Calu3 (cell line): ENCODE measurements around the gene IL17B. TPM values are rescaled to one million over a fixed set of nuclear protein-coding genes. Genes with fewer than 3 reads are reported as not detected.

Source experiments
- BruUV-seq: library from RNA; stranded (reverse); fragments of 400-500 nt; replicated peaks from 2 replicates; lab custom pipeline; 2021; lab: Mats Ljungman, UMichigan
- CTCF ChIA-PET: fragments of 300-600 bp; sonication (Branson Sonifier 250); formaldehyde crosslinking; loops from one replicate; lab custom pipeline; 2022; ENCODE audit warnings: antibody characterized with exemption; lab: Charles Lee
- DNase-seq: peaks from one replicate; pipeline ENCODE4 v3.0.0; 2022
- H3K27ac Mint-ChIP-seq: one replicate; pipeline ENCODE4 v1.8.0; 2022; ENCODE audit warnings: mixed read lengths; ENCODE audit not compliant: unreplicated experiment
- H3K27me3 Mint-ChIP-seq: one replicate; pipeline ENCODE4 v1.8.0; 2022; ENCODE audit warnings: mixed read lengths; ENCODE audit not compliant: unreplicated experiment
- H3K36me3 Mint-ChIP-seq: one replicate; pipeline ENCODE4 v1.8.0; 2022; ENCODE audit warnings: mild to moderate bottlenecking, moderate library complexity, mixed read lengths; ENCODE audit not compliant: insufficient read depth, unreplicated experiment
- H3K4me1 Mint-ChIP-seq: one replicate; pipeline ENCODE4 v1.8.0; 2022; ENCODE audit warnings: mild to moderate bottlenecking, low read depth, mixed read lengths; ENCODE audit not compliant: unreplicated experiment
- H3K4me3 Mint-ChIP-seq: one replicate; pipeline ENCODE4 v1.8.0; 2022; ENCODE audit warnings: mild to moderate bottlenecking, low read depth, moderate library complexity, mixed read lengths; ENCODE audit not compliant: unreplicated experiment
- H3K9me3 Mint-ChIP-seq: one replicate; pipeline ENCODE4 v1.8.0; 2022; ENCODE audit warnings: low read depth, mixed read lengths; ENCODE audit not compliant: unreplicated experiment
- intact Hi-C: fragments of 100-400 bp; cut with micrococcal nuclease; formaldehyde crosslinking; loops from one replicate; pipeline ENCODE4 v1.10.0; 2022; ENCODE audit not compliant: unreplicated experiment
- total RNA-seq: library from RNA; stranded (reverse); gene quantifications from 2 replicates; pipeline ENCODE4 v1.2.3, GENCODE V29; 2022
- TF ChIP-seq, protein P1 (sequence below): fragments of 200-600 bp; IDR thresholded peaks from one replicate; pipeline ENCODE4 v1.8.0; 2022; ENCODE audit warnings: antibody characterized with exemption; ENCODE audit not compliant: unreplicated experiment

IL17B gene
- total RNA-seq, 1 experiment from 2014 or later: not detected

DNA sequence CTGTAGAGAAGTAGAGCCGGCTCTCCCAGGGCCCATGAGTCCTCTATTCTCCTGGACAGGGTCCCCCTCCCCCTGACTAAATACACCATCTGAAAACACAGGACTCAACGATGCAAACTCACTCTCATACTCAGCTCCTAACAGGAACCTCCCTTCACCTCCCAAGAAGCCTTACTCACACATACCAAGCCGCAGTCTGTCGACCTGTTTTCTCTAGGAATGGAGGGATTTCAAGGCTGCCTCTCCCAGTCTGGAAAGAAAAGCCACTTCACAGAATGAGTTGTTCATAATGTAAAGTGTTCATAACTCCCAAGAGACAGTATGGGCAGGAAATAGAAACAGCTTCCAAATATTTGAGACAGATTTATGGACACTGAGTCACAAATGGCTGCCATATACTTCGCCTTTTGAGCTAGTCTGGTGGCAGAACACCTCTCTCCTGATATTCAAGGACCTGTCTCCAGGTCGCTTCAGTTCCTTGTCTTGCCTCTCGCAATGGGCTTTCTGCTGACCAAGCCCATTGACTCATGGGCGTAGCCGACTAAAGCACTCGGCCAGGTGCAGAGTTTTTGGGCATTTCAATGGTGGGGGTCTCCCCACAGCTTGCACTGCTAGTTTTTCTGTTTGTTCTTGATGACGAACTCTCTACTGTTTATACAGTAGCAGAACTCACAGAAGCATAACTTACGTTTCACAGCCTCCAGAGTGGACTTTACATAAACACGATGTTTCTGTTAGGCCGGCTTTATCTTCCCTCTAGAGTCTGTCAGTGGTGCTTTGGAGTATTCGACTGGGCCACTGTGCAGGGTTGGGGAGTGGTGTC is 25.0 kb upstream of the IL17B start:
- Mint-ChIP-seq H3K4me1 (peaks cover 14% of the 10 kb centered on the region), H3K27ac (no peak overlapping the region), H3K9me3 (no peaks in the 10 kb centered on the region), H3K27me3 (peaks cover 29% of the 10 kb centered on the region), H3K4me3 (peak overlapping the region; percentile 40), H3K36me3 (no peaks in the 10 kb centered on the region)
- DNase-seq: no peak
- no TSS peak for BruUV-seq
- CTCF ChIA-PET: interaction anchor here (1.0 to 1.1 kb wide), 3 partner anchors 9 to 139 kb away, joined by 3 to 5 read pairs (median 3); no protein-coding TSS in a partner anchor
- intact Hi-C loops: no loop called here
- TF ChIP-seq, protein P1, sequence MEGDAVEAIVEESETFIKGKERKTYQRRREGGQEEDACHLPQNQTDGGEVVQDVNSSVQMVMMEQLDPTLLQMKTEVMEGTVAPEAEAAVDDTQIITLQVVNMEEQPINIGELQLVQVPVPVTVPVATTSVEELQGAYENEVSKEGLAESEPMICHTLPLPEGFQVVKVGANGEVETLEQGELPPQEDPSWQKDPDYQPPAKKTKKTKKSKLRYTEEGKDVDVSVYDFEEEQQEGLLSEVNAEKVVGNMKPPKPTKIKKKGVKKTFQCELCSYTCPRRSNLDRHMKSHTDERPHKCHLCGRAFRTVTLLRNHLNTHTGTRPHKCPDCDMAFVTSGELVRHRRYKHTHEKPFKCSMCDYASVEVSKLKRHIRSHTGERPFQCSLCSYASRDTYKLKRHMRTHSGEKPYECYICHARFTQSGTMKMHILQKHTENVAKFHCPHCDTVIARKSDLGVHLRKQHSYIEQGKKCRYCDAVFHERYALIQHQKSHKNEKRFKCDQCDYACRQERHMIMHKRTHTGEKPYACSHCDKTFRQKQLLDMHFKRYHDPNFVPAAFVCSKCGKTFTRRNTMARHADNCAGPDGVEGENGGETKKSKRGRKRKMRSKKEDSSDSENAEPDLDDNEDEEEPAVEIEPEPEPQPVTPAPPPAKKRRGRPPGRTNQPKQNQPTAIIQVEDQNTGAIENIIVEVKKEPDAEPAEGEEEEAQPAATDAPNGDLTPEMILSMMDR: no peak

DNA sequence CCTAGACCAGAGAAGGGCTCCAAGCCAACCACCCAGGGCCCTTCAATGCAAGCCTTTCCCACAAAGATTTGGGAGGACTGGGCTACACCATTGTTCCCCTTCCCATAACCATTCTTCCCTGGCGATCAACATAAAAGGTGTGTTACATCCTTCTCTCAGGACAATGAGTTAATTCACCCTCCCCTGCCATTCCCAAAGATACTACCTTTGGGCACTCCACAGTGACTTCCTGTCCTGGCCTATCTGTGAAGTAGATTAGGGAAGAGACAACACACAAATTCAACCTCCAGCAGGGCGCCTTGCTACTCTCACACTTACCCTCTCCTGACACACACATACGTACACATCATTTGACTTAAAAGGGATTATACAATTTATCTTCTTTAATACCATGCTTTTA is 23.2 kb upstream of the IL17B start:
- no TSS peak for BruUV-seq
- peaks cover 17% of the 10 kb centered on the region for H3K27me3 Mint-ChIP-seq
- no peaks in the 10 kb centered on the region for H3K9me3 Mint-ChIP-seq
- no peak overlapping the region for H3K4me3 Mint-ChIP-seq
- TF ChIP-seq, protein P1: no peak
- H3K27ac Mint-ChIP-seq: no peak overlapping the region
- no peak for DNase-seq
- no peaks in the 10 kb centered on the region for H3K36me3 Mint-ChIP-seq
- intact Hi-C loops: no loop called here
- H3K4me1 Mint-ChIP-seq: peaks cover 14% of the 10 kb centered on the region
- CTCF ChIA-PET: no interaction called here

DNA sequence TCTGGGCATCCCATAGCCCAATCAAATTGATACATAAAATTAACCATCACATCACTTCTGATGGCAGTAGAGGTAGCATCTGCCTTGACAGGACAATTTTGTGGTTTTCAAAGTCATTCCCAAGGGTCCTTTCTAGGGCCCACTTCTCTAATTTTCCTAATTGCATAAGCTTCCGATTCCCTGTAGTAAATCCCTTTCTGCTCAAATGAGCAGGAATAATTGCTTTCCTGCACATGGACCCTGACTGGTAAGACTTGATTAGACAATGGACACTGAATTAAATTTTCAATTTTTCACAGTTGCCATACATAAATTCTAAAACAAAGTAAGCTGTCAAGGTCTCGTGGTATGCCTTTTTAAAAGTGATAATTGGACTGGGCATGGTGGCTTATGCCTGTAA is 22.0 kb upstream of the IL17B start:
- CTCF ChIA-PET: interaction anchor here (0.6 kb wide), 1 partner anchor 14 kb away, joined by 9 read pairs; no protein-coding TSS in a partner anchor
- peaks cover 14% of the 10 kb centered on the region for H3K4me1 Mint-ChIP-seq
- DNase-seq: no peak
- H3K27ac Mint-ChIP-seq: no peak overlapping the region
- peaks cover 5% of the 10 kb centered on the region for H3K27me3 Mint-ChIP-seq
- BruUV-seq: no TSS peak
- TF ChIP-seq, protein P1: no peak
- intact Hi-C loops: no loop called here
- no peak overlapping the region for H3K4me3 Mint-ChIP-seq
- H3K9me3 Mint-ChIP-seq: no peaks in the 10 kb centered on the region
- no peaks in the 10 kb centered on the region for H3K36me3 Mint-ChIP-seq

DNA sequence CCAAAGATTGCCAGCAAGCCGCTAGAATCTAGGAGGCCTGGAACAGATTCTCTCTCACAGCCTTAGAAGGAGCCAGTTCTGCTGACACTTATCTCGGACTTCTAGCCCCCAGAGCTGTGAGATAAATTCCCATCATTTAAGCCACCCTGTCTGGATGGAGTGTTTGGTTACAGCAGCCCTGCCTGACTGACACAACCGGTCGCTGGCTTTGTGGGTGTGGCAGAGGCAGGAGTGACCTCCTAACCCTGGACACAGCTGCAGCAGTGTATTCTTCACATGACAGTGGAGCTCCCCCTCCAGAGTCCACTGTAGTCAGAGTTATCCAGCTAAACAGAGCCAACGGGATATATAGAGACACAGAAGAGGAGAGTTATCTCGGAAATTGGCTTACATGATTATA is 21.2 kb upstream of the IL17B start:
- CTCF ChIA-PET: no interaction called here
- DNase-seq: no peak
- Mint-ChIP-seq H3K27me3 (no peaks in the 10 kb centered on the region), H3K27ac (no peak overlapping the region), H3K4me1 (peaks cover 14% of the 10 kb centered on the region), H3K4me3 (no peak overlapping the region), H3K9me3 (no peaks in the 10 kb centered on the region), H3K36me3 (no peaks in the 10 kb centered on the region)
- intact Hi-C loops: no loop called here
- TF ChIP-seq, protein P1: no peak
- BruUV-seq: no TSS peak
